HEK293 (cell line): ENCODE measurements around the gene SCAF1.
A peak's percentile ranks its signal among the peaks of the same experiment; 100 is the strongest.

Experiments
- BCL11A ChIP-seq: fragments of 450-650 bp; formaldehyde crosslinking; IDR thresholded peaks from 2 replicates; pipeline ENCODE4 v1.5.1; 2016; ENCODE audit warnings: low read depth, missing biosample characterization, missing genetic modification characterization
- BCL11B ChIP-seq: fragments of 450-650 bp; formaldehyde crosslinking; IDR thresholded peaks from 2 replicates; pipeline ENCODE4 v1.5.1; 2016; ENCODE audit warnings: low read depth, missing biosample characterization, missing genetic modification characterization
- IKZF3 ChIP-seq: fragments of 450-650 bp; IDR thresholded peaks from 2 replicates; pipeline ENCODE4 v1.5.0; 2018; ENCODE audit warnings: missing biosample characterization, mild to moderate bottlenecking, missing genetic modification characterization, moderate library complexity
- KLF7 ChIP-seq: fragments of 450-650 bp; formaldehyde crosslinking; IDR thresholded peaks from 2 replicates; pipeline ENCODE4 v1.5.1; 2016; ENCODE audit warnings: missing biosample characterization, missing genetic modification characterization, borderline replicate concordance
- MEIS1 ChIP-seq: sonication (generic); formaldehyde crosslinking; IDR thresholded peaks from 2 replicates; pipeline ENCODE4 v1.8.1; 2022; ENCODE audit warnings: missing genetic modification reagents, mild to moderate bottlenecking, borderline replicate concordance
- MZF1 ChIP-seq: fragments of 450-650 bp; formaldehyde crosslinking; IDR thresholded peaks from 2 replicates; pipeline ENCODE4 v1.5.1; 2017; ENCODE audit warnings: missing biosample characterization, missing genetic modification characterization, borderline replicate concordance
- SP7 ChIP-seq: fragments of 450-650 bp; formaldehyde crosslinking; IDR thresholded peaks from 2 replicates; pipeline ENCODE4 v1.5.1; 2016; ENCODE audit warnings: missing biosample characterization, missing genetic modification characterization
- ZBTB7A ChIP-seq: fragments of 450-650 bp; formaldehyde crosslinking; IDR thresholded peaks from 2 replicates; pipeline ENCODE4 v1.5.1; 2016; ENCODE audit warnings: low read depth, missing biosample characterization, missing genetic modification characterization
- ZNF146 ChIP-seq: fragments of 450-650 bp; formaldehyde crosslinking; IDR thresholded peaks from 2 replicates; pipeline ENCODE4 v1.5.1; 2016; ENCODE audit warnings: missing biosample characterization, missing genetic modification characterization
- ZNF211 ChIP-seq: fragments of 450-650 bp; formaldehyde crosslinking; IDR thresholded peaks from 2 replicates; pipeline ENCODE4 v1.5.1; 2016; ENCODE audit warnings: low read depth, missing biosample characterization, missing genetic modification characterization
- ZNF404 ChIP-seq: fragments of 450-650 bp; formaldehyde crosslinking; IDR thresholded peaks from 2 replicates; pipeline ENCODE4 v1.5.1; 2017; ENCODE audit warnings: missing biosample characterization, missing genetic modification characterization
- ZNF544 ChIP-seq: fragments of 450-650 bp; formaldehyde crosslinking; IDR thresholded peaks from 2 replicates; pipeline ENCODE4 v1.5.0; 2017; ENCODE audit warnings: missing biosample characterization, missing genetic modification characterization
- ZNF558 ChIP-seq: fragments of 450-650 bp; formaldehyde crosslinking; IDR thresholded peaks from 2 replicates; pipeline ENCODE4 v1.5.1; 2016; ENCODE audit warnings: missing biosample characterization, missing genetic modification characterization
- ZNF600 ChIP-seq: fragments of 450-650 bp; formaldehyde crosslinking; IDR thresholded peaks from 2 replicates; pipeline ENCODE4 v1.5.1; 2016; ENCODE audit warnings: missing biosample characterization, missing genetic modification characterization
- ZNF658 ChIP-seq: fragments of 450-650 bp; formaldehyde crosslinking; IDR thresholded peaks from 2 replicates; pipeline ENCODE4; 2016; ENCODE audit warnings: missing biosample characterization, missing genetic modification characterization
- ZNF792 ChIP-seq: fragments of 450-650 bp; formaldehyde crosslinking; IDR thresholded peaks from 2 replicates; pipeline ENCODE4 v1.5.1; 2016; ENCODE audit warnings: missing biosample characterization, missing genetic modification characterization
- TF ChIP-seq, protein P1 (sequence below): fragments of 450-650 bp; formaldehyde crosslinking; IDR thresholded peaks from 2 replicates; pipeline ENCODE4 v1.5.1; 2016; ENCODE audit warnings: missing biosample characterization, missing genetic modification characterization
- TF ChIP-seq, protein P2 (sequence below): fragments of 450-650 bp; formaldehyde crosslinking; IDR thresholded peaks from 2 replicates; pipeline ENCODE4 v1.5.1; 2016; ENCODE audit warnings: missing biosample characterization, missing genetic modification characterization
- TF ChIP-seq, protein P3 (sequence below): fragments of 450-650 bp; IDR thresholded peaks from 2 replicates; pipeline ENCODE4 v1.5.1; 2018; ENCODE audit warnings: missing biosample characterization, mild to moderate bottlenecking, missing genetic modification characterization
- TF ChIP-seq, protein P4 (sequence below): fragments of 450-650 bp; formaldehyde crosslinking; IDR thresholded peaks from 2 replicates; pipeline ENCODE4 v1.5.1; 2016; ENCODE audit warnings: missing biosample characterization, missing genetic modification characterization, borderline replicate concordance
- TF ChIP-seq, protein P5 (sequence below): fragments of 450-650 bp; formaldehyde crosslinking; IDR thresholded peaks from 2 replicates; pipeline ENCODE4 v1.5.1; 2016; ENCODE audit warnings: missing biosample characterization, missing genetic modification characterization
- TF ChIP-seq, protein P6 (sequence below): fragments of 450-650 bp; formaldehyde crosslinking; conservative IDR thresholded peaks from 2 replicates; pipeline ENCODE4 v1.5.1; 2016; ENCODE audit warnings: low read depth, missing biosample characterization, missing genetic modification characterization
- TF ChIP-seq, protein P7 (sequence below): fragments of 450-650 bp; formaldehyde crosslinking; IDR thresholded peaks from 2 replicates; pipeline ENCODE4 v1.5.1; 2016; ENCODE audit warnings: missing biosample characterization, missing genetic modification characterization

Gene SCAF1

DNA sequence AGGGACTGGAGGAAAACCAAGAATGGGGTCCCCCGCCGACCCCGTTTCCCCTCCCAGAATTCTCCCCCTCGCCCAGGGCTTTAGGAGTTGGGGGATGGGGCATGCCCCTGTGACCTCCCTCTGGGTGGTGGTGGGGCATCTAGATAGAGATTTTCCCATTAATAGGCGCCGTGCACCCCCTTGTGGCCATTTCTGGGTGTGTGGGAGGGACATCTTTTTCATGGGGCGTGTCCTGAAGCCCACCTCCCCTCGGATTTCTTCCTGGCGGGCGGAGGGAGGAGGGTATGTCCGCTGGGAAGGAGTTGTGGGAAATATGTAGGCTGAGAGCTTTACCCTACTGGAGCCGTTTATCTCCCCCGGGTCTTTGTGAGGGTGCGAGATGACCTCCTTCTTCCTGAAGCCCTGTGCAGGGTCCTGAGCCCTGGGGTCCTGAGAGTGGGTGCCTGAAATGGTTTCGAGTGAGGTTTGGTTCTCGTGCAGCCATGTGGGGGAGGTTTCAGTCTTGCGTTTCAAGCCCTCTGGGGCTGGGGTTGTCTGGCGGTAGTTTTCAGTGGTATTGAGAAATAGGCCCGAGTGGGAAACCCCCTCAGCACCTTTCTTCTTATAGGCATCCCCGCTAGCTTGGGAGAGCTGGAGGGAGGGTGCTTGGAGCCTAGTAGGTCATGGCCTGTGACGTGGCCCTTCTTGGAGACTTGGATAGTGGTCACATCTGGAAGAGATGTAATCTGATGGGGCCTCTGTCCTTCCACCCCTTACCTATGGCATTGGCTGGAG is 36.1 kb downstream of the SCAF1 start (continued):
- TF ChIP-seq ZBTB7A (tag by site-specific recombination) (no peak), SP7 (tag by site-specific recombination) (no peak), ZNF146 (no peak), ZNF404 (tag by site-specific recombination) (no peak), MZF1 (tag by site-specific recombination) (no peak), IKZF3 (tag by site-specific recombination) (peak; percentile 40), ZNF658 (no peak), KLF7 (tag by site-specific recombination) (no peak), BCL11B (tag by site-specific recombination) (peak; percentile 82), ZNF558 (no peak), BCL11A (tag by site-specific recombination) (0 out of 2 replicates have a peak, but pooled peaks have one; percentile 12), ZNF544 (tag by site-specific recombination) (no peak), ZNF211 (tag by site-specific recombination) (no peak), ZNF600 (tag by site-specific recombination) (no peak), MEIS1 (no peak), ZNF792 (tag by site-specific recombination) (no peak)
- TF ChIP-seq, protein P1, sequence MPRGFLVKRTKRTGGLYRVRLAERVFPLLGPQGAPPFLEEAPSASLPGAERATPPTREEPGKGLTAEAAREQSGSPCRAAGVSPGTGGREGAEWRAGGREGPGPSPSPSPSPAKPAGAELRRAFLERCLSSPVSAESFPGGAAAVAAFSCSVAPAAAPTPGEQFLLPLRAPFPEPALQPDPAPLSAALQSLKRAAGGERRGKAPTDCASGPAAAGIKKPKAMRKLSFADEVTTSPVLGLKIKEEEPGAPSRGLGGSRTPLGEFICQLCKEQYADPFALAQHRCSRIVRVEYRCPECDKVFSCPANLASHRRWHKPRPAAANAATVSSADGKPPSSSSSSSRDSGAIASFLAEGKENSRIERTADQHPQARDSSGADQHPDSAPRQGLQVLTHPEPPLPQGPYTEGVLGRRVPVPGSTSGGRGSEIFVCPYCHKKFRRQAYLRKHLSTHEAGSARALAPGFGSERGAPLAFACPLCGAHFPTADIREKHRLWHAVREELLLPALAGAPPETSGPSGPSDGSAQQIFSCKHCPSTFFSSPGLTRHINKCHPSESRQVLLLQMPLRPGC (tag by site-specific recombination) = no peak
- TF ChIP-seq, protein P2, sequence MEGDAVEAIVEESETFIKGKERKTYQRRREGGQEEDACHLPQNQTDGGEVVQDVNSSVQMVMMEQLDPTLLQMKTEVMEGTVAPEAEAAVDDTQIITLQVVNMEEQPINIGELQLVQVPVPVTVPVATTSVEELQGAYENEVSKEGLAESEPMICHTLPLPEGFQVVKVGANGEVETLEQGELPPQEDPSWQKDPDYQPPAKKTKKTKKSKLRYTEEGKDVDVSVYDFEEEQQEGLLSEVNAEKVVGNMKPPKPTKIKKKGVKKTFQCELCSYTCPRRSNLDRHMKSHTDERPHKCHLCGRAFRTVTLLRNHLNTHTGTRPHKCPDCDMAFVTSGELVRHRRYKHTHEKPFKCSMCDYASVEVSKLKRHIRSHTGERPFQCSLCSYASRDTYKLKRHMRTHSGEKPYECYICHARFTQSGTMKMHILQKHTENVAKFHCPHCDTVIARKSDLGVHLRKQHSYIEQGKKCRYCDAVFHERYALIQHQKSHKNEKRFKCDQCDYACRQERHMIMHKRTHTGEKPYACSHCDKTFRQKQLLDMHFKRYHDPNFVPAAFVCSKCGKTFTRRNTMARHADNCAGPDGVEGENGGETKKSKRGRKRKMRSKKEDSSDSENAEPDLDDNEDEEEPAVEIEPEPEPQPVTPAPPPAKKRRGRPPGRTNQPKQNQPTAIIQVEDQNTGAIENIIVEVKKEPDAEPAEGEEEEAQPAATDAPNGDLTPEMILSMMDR (tag by site-specific recombination) = peak; percentile 85
- TF ChIP-seq, protein P3, sequence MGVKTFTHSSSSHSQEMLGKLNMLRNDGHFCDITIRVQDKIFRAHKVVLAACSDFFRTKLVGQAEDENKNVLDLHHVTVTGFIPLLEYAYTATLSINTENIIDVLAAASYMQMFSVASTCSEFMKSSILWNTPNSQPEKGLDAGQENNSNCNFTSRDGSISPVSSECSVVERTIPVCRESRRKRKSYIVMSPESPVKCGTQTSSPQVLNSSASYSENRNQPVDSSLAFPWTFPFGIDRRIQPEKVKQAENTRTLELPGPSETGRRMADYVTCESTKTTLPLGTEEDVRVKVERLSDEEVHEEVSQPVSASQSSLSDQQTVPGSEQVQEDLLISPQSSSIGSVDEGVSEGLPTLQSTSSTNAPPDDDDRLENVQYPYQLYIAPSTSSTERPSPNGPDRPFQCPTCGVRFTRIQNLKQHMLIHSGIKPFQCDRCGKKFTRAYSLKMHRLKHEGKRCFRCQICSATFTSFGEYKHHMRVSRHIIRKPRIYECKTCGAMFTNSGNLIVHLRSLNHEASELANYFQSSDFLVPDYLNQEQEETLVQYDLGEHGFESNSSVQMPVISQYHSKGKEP (tag by site-specific recombination) = no peak
- TF ChIP-seq, protein P4, sequence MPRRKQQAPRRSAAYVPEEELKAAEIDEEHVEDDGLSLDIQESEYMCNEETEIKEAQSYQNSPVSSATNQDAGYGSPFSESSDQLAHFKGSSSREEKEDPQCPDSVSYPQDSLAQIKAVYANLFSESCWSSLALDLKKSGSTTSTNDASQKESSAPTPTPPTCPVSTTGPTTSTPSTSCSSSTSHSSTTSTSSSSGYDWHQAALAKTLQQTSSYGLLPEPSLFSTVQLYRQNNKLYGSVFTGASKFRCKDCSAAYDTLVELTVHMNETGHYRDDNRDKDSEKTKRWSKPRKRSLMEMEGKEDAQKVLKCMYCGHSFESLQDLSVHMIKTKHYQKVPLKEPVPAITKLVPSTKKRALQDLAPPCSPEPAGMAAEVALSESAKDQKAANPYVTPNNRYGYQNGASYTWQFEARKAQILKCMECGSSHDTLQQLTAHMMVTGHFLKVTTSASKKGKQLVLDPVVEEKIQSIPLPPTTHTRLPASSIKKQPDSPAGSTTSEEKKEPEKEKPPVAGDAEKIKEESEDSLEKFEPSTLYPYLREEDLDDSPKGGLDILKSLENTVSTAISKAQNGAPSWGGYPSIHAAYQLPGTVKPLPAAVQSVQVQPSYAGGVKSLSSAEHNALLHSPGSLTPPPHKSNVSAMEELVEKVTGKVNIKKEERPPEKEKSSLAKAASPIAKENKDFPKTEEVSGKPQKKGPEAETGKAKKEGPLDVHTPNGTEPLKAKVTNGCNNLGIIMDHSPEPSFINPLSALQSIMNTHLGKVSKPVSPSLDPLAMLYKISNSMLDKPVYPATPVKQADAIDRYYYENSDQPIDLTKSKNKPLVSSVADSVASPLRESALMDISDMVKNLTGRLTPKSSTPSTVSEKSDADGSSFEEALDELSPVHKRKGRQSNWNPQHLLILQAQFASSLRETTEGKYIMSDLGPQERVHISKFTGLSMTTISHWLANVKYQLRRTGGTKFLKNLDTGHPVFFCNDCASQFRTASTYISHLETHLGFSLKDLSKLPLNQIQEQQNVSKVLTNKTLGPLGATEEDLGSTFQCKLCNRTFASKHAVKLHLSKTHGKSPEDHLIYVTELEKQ (tag by site-specific recombination) = no peak
- TF ChIP-seq, protein P5, sequence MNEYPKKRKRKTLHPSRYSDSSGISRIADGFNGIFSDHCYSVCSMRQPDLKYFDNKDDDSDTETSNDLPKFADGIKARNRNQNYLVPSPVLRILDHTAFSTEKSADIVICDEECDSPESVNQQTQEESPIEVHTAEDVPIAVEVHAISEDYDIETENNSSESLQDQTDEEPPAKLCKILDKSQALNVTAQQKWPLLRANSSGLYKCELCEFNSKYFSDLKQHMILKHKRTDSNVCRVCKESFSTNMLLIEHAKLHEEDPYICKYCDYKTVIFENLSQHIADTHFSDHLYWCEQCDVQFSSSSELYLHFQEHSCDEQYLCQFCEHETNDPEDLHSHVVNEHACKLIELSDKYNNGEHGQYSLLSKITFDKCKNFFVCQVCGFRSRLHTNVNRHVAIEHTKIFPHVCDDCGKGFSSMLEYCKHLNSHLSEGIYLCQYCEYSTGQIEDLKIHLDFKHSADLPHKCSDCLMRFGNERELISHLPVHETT = no peak
- TF ChIP-seq, protein P6, sequence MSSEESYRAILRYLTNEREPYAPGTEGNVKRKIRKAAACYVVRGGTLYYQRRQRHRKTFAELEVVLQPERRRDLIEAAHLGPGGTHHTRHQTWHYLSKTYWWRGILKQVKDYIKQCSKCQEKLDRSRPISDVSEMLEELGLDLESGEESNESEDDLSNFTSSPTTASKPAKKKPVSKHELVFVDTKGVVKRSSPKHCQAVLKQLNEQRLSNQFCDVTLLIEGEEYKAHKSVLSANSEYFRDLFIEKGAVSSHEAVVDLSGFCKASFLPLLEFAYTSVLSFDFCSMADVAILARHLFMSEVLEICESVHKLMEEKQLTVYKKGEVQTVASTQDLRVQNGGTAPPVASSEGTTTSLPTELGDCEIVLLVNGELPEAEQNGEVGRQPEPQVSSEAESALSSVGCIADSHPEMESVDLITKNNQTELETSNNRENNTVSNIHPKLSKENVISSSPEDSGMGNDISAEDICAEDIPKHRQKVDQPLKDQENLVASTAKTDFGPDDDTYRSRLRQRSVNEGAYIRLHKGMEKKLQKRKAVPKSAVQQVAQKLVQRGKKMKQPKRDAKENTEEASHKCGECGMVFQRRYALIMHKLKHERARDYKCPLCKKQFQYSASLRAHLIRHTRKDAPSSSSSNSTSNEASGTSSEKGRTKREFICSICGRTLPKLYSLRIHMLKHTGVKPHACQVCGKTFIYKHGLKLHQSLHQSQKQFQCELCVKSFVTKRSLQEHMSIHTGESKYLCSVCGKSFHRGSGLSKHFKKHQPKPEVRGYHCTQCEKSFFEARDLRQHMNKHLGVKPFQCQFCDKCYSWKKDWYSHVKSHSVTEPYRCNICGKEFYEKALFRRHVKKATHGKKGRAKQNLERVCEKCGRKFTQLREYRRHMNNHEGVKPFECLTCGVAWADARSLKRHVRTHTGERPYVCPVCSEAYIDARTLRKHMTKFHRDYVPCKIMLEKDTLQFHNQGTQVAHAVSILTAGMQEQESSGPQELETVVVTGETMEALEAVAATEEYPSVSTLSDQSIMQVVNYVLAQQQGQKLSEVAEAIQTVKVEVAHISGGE (tag by site-specific recombination) = no peak
- TF ChIP-seq, protein P7, sequence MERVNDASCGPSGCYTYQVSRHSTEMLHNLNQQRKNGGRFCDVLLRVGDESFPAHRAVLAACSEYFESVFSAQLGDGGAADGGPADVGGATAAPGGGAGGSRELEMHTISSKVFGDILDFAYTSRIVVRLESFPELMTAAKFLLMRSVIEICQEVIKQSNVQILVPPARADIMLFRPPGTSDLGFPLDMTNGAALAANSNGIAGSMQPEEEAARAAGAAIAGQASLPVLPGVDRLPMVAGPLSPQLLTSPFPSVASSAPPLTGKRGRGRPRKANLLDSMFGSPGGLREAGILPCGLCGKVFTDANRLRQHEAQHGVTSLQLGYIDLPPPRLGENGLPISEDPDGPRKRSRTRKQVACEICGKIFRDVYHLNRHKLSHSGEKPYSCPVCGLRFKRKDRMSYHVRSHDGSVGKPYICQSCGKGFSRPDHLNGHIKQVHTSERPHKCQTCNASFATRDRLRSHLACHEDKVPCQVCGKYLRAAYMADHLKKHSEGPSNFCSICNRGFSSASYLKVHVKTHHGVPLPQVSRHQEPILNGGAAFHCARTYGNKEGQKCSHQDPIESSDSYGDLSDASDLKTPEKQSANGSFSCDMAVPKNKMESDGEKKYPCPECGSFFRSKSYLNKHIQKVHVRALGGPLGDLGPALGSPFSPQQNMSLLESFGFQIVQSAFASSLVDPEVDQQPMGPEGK (tag by site-specific recombination) = peak; percentile 19; the same call in 1 of the 2 replicates
